ENCODE data around the gene ENO4. TPM values are rescaled to one million over a fixed set of nuclear protein-coding genes. Genes with fewer than 3 reads are reported as not detected.

Gene ENO4
- total and polyA plus RNA-seq, 7 donors: 0.09 to 13.0 (median 0.22) TPM; not detected in 3

DNA sequence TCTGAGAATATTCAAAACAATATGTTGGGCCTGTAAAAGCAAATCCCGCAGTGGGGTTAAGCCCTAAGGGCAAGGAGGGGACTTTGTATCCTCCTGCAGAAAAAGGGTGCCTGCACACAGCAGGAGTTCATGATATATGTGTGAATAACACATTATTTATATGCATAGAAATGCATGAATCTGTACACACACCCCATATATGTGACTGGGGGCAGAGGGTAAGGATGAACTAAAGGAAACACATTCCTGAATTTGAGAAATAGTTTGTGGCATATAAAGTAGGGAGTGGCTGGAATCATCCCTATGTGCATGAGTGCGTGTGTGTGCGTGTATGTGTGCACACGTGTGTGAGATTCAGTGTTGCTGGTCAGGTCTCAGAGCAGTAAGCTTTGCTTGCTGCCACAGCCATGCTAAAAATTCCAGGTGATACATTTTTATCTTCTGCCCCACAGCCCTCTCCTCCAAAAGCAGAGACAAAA, 18.9 kb downstream of the ENO4 start:
- TF ChIP-seq EP300 (IDR thresholded peaks at IDR 0.05): no peak
- no peak for TF ChIP-seq POLR2AphosphoS5 (IDR thresholded peaks at IDR 0.05)
- TF ChIP-seq POLR2A (IDR thresholded peaks at IDR 0.05): no peak
- no peak for TF ChIP-seq CTCF (IDR thresholded peaks at IDR 0.05)
- no peak for DNase-seq
- Histone ChIP-seq H3K27ac (no peak overlapping the region), H3K27me3 (no peaks in the 10 kb centered on the region), H3K4me3 (no peak overlapping the region), H3K9me3 (no peaks in the 10 kb centered on the region), H3K4me1 (no peaks in the 10 kb centered on the region), H3K36me3 (no peaks in the 10 kb centered on the region)
- WGBS, 2 donors: 62 to 76% methylated on average over 4 of the region's 4 CpGs
- intact Hi-C loops (cut with DNase I): no loop called here

- H3K36me3 ChIP-seq: no peaks in the 10 kb centered on the region
- no peaks in the 10 kb centered on the region for H3K9me3 ChIP-seq
- no peak overlapping the region for H3K4me3 ChIP-seq
- intact Hi-C loops (cut with DNase I): no loop called here
- no peak for TF ChIP-seq CTCF (IDR thresholded peaks at IDR 0.05)
- no peak for TF ChIP-seq EP300 (IDR thresholded peaks at IDR 0.05)
- TF ChIP-seq POLR2A (IDR thresholded peaks at IDR 0.05): no peak
- no peak for TF ChIP-seq POLR2AphosphoS5 (IDR thresholded peaks at IDR 0.05)
- H3K27ac ChIP-seq: no peak overlapping the region
- 65 to 67% methylated on average over 4 of the region's 4 CpGs for WGBS, 2 donors
- no peaks in the 10 kb centered on the region for H3K27me3 ChIP-seq
- H3K4me1 ChIP-seq: no peaks in the 10 kb centered on the region
- no peak for DNase-seq
Measured at GRCh38 chr10:116868722-116869121, 19.4 kb downstream of the ENO4 start.

GRCh38 chr10:116870949-116871348, 21.6 kb downstream of the ENO4 start:
- Histone ChIP-seq H3K4me3 (no peak overlapping the region), H3K9me3 (no peaks in the 10 kb centered on the region), H3K27me3 (no peaks in the 10 kb centered on the region), H3K4me1 (no peaks in the 10 kb centered on the region), H3K36me3 (no peaks in the 10 kb centered on the region), H3K27ac (no peak overlapping the region)
- TF ChIP-seq CTCF (IDR thresholded peaks at IDR 0.05): no peak
- TF ChIP-seq POLR2AphosphoS5 (IDR thresholded peaks at IDR 0.05): no peak
- no peak for TF ChIP-seq EP300 (IDR thresholded peaks at IDR 0.05)
- TF ChIP-seq POLR2A (IDR thresholded peaks at IDR 0.05): no peak
- DNase-seq: no peak
- 51 to 78% methylated on average over 2 of the region's 2 CpGs for WGBS, 2 donors
- intact Hi-C loops (cut with DNase I): no loop called here

DNA sequence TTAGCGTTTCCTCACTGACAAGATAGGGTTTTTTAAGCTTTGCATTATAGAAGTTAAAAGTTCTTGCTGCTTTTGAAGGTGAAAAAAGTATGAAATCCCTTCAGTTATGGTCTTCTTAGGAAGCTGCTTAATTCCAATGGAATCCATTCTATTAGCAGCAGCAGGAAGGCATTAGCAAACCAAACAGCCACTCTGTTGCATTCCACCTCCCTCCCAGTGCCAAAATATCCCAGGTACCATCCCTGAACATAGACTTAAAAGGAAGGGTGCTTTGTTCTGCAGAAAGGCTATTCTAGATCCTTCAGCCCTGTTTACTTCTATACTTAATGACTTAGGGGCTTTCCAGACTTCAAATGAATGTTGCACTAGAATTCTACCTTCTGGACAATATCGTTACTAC, 23.8 kb downstream of the ENO4 start:
- no peaks in the 10 kb centered on the region for H3K27me3 ChIP-seq
- H3K9me3 ChIP-seq: no peaks in the 10 kb centered on the region
- 66 to 72% methylated on average over 2 of the region's 2 CpGs for WGBS, 2 donors
- H3K36me3 ChIP-seq: no peaks in the 10 kb centered on the region
- H3K4me1 ChIP-seq: no peaks in the 10 kb centered on the region
- H3K4me3 ChIP-seq: no peak overlapping the region
- H3K27ac ChIP-seq: no peak overlapping the region
- DNase-seq: no peak
- TF ChIP-seq CTCF (IDR thresholded peaks at IDR 0.05) (no peak), EP300 (IDR thresholded peaks at IDR 0.05) (no peak), POLR2AphosphoS5 (IDR thresholded peaks at IDR 0.05) (no peak), POLR2A (IDR thresholded peaks at IDR 0.05) (no peak)
- intact Hi-C loops (cut with DNase I): no loop called here

DNA sequence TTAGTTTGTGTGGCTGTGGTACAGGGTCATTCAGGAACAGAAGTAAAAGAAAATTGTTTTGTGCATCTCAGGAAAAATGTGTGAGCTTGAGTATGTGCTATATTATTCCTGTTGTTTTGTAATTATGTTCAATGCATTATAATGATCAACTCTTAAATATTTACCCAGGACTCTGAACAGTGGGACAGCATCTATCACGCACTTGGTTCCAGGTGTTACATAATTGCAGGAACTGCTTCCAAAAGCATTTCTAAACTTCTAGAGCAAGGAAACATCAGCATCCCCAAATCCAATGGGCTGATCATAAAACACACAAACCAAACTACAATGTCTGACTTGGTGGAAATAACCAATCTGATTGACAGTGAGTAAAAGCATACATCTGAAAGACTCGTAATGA, 26.6 kb downstream of the ENO4 start:
- DNase-seq: no peak
- H3K36me3 ChIP-seq: no peaks in the 10 kb centered on the region
- 82 to 95% methylated on average over 2 of the region's 2 CpGs for WGBS, 2 donors
- no peaks in the 10 kb centered on the region for H3K27me3 ChIP-seq
- no peak overlapping the region for H3K4me3 ChIP-seq
- H3K27ac ChIP-seq: no peak overlapping the region
- no peaks in the 10 kb centered on the region for H3K4me1 ChIP-seq
- H3K9me3 ChIP-seq: no peaks in the 10 kb centered on the region
- intact Hi-C loops (cut with DNase I): no loop called here
- TF ChIP-seq EP300 (IDR thresholded peaks at IDR 0.05): no peak
- TF ChIP-seq POLR2AphosphoS5 (IDR thresholded peaks at IDR 0.05): no peak
- TF ChIP-seq POLR2A (IDR thresholded peaks at IDR 0.05): no peak
- no peak for TF ChIP-seq CTCF (IDR thresholded peaks at IDR 0.05)

All from sigmoid colon (tissue), 7 donors.